ENCODE measurements around the gene LRG1. TPM values are rescaled to one million over a fixed set of nuclear protein-coding genes. Genes with fewer than 3 reads are reported as not detected.

Gene LRG1
- polyA plus RNA-seq (2012; ENCODE audit: insufficient read length, low read depth) = 0.13 TPM

- TF ChIP-seq SIN3A (IDR thresholded peaks at IDR 0.05; ENCODE audit: borderline replicate concordance, insufficient read depth, low read length) (no peak), TAF1 (IDR thresholded peaks at IDR 0.05; ENCODE audit: borderline replicate concordance, insufficient read depth, low read length) (no peak), POLR2AphosphoS5 (IDR thresholded peaks at IDR 0.05; ENCODE audit: low read depth, low read length) (no peak), FOXP2 (optimal IDR thresholded peaks at IDR 0.05; ENCODE audit: borderline replicate concordance, extremely low read depth, extremely low read length, insufficient read depth) (no peak), REST (IDR thresholded peaks at IDR 0.05; ENCODE audit: insufficient read depth in 1 of 2, low read depth in 2 of 2, low read length in 2 of 2) (no peak)
These were observed at the start of gene LRG1 for GRCh38 chr19:4539693-4540581. LRG1 (minus strand) TSS chr19:4540036; CDS start chr19:4540013, 23 bp downstream.

GRCh38 chr19:4588291-4588761, 48.5 kb upstream of the LRG1 start:
- no peak for TF ChIP-seq SIN3A (IDR thresholded peaks at IDR 0.05; ENCODE audit: borderline replicate concordance, insufficient read depth, low read length)
- TF ChIP-seq FOXP2 (optimal IDR thresholded peaks at IDR 0.05; ENCODE audit: borderline replicate concordance, extremely low read depth, extremely low read length, insufficient read depth) = no peak
- TF ChIP-seq REST (IDR thresholded peaks at IDR 0.05; ENCODE audit: insufficient read depth in 1 of 2, low read depth in 2 of 2, low read length in 2 of 2) = no peak
- TF ChIP-seq POLR2AphosphoS5 (IDR thresholded peaks at IDR 0.05; ENCODE audit: low read depth, low read length) = no peak
- no peak for TF ChIP-seq TAF1 (IDR thresholded peaks at IDR 0.05; ENCODE audit: borderline replicate concordance, insufficient read depth, low read length)

GRCh38 chr19:4587527-4587926, 47.7 kb upstream of the LRG1 start:
- TF ChIP-seq TAF1 (IDR thresholded peaks at IDR 0.05; ENCODE audit: borderline replicate concordance, insufficient read depth, low read length) (no peak), FOXP2 (optimal IDR thresholded peaks at IDR 0.05; ENCODE audit: borderline replicate concordance, extremely low read depth, extremely low read length, insufficient read depth) (no peak), SIN3A (IDR thresholded peaks at IDR 0.05; ENCODE audit: borderline replicate concordance, insufficient read depth, low read length) (no peak), POLR2AphosphoS5 (IDR thresholded peaks at IDR 0.05; ENCODE audit: low read depth, low read length) (no peak), REST (IDR thresholded peaks at IDR 0.05; ENCODE audit: insufficient read depth in 1 of 2, low read depth in 2 of 2, low read length in 2 of 2) (no peak)

GRCh38 chr19:4586691-4587090, 46.9 kb upstream of the LRG1 start:
- no peak for TF ChIP-seq REST (IDR thresholded peaks at IDR 0.05; ENCODE audit: insufficient read depth in 1 of 2, low read depth in 2 of 2, low read length in 2 of 2)
- no peak for TF ChIP-seq POLR2AphosphoS5 (IDR thresholded peaks at IDR 0.05; ENCODE audit: low read depth, low read length)
- no peak for TF ChIP-seq FOXP2 (optimal IDR thresholded peaks at IDR 0.05; ENCODE audit: borderline replicate concordance, extremely low read depth, extremely low read length, insufficient read depth)
- no peak for TF ChIP-seq SIN3A (IDR thresholded peaks at IDR 0.05; ENCODE audit: borderline replicate concordance, insufficient read depth, low read length)
- TF ChIP-seq TAF1 (IDR thresholded peaks at IDR 0.05; ENCODE audit: borderline replicate concordance, insufficient read depth, low read length) = no peak

All from PFSK-1 (cell line).